Large intestine (tissue), 3 donors: ENCODE measurements around the gene SLFN5. TPM values are rescaled to one million over a fixed set of nuclear protein-coding genes. Genes with fewer than 3 reads are reported as not detected.
"Not testable (repeated sequence)": the region's sequence is repeated elsewhere in the genome, so short reads cannot be mapped to it uniquely, and the experiment has no call there.

Experiments
- DNase-seq, 2 donors: peaks; one replicate each; pipeline versions ENCODE4 v3.0.0 to v3.0.0-alpha.2; 2013
- H3K27ac ChIP-seq: one replicate; pipeline ENCODE4 v1.5.1; 2013; ENCODE audit warnings: low read length
- H3K27me3 ChIP-seq: 2 replicates; pipeline ENCODE4 v1.6.1; 2013; ENCODE audit warnings: low read length; ENCODE audit not compliant: control insufficient read depth, insufficient read depth
- H3K36me3 ChIP-seq: 2 replicates; pipeline ENCODE4 v1.6.1; 2013; ENCODE audit warnings: low read length; ENCODE audit not compliant: control insufficient read depth, insufficient read depth
- H3K4me1 ChIP-seq: one replicate; pipeline ENCODE4 v1.6.1; 2013; ENCODE audit warnings: low read length; ENCODE audit not compliant: control insufficient read depth, insufficient read depth
- H3K4me3 ChIP-seq: one replicate; pipeline ENCODE4 v1.5.1; 2013; ENCODE audit warnings: low read length
- H3K9me3 ChIP-seq: one replicate; pipeline ENCODE4 v1.6.1; 2013; ENCODE audit warnings: mild to moderate bottlenecking, low read depth, low read length, moderate library complexity; ENCODE audit not compliant: control insufficient read depth
- WGBS: methylation state at CpG from one replicate; pipeline ENCODE4 v1.1.5; 2013; ENCODE audit warnings: low lambda C conversion rate; ENCODE audit not compliant: insufficient coverage; 5-methylcytosine and 5-hydroxymethylcytosine counted together
- polyA plus RNA-seq: library from polyadenylated mRNA; unstranded; fragments of 120-200 nt; gene quantifications from one replicate; pipeline ENCODE4 v1.2.1, GENCODE V29; 2013

SLFN5 gene
- polyA plus RNA-seq, 1 donor, result 4.7 TPM

DNA sequence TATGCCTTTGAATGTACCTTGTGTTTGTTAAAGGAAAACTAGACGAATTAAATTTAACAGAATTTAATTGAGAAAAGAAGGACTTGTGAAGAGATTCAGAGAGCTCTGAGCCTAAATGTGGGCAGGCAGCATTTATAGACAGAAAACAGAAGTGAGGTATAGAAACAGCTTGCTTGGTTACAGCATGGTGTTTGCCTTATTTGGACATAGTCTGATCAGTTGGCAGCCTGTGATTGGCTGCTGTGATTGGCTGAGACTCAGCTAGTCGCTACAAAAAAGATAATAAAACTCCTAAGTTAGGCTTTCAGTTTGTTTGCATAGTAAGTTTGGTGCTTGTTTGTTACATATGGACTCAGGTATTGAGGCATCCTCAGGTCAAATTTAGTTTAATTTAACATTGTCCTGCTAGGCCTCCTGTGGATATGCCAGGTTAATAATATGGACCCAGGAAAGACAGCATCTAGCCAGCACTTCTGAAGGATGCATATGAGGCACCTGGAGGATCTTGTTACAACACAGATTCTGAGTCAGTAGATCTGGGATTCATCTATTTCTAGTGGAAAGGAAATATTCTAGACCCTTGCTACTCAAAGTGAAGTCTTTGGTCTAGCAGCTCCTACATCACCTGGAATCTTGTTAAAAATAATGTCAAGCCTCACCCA is 43.4 kb downstream of the SLFN5 start:
- Histone ChIP-seq H3K4me3 (no peak overlapping the region), H3K27me3 (peaks cover 5% of the 10 kb centered on the region), H3K36me3 (no peaks in the 10 kb centered on the region), H3K9me3 (no peaks in the 10 kb centered on the region), H3K4me1 (no peaks in the 10 kb centered on the region), H3K27ac (no peak overlapping the region)
- WGBS, result no CpG with 5 or more reads among the region's 2 CpGs
- no peak for DNase-seq

DNA sequence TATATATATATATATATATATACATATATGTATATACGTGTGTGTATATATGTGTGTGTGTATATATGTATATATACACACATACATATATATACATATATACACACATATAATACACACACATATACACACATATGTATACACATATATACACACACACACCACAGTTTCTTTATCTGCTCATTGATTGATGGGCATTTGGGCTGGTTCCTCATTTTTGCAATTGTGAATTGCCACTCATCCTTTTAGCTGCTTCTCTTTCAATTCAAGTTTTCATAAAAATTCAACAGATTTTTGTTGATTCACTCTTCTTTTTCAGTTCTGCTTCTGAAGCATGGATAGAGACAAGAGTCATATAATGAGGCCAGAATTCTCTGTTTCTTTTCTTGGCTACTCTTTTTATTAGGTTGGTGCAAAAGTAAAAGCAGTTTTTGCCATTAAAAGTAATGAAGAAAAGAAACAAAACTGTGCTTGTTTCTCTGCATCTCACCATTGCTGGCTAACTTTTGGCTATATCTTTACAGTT is 44.5 kb downstream of the SLFN5 start:
- WGBS, result no CpG with 5 or more reads among the region's 1 CpG
- Histone ChIP-seq H3K4me3 (no peak overlapping the region), H3K36me3 (no peaks in the 10 kb centered on the region), H3K9me3 (no peaks in the 10 kb centered on the region), H3K4me1 (no peaks in the 10 kb centered on the region), H3K27ac (no peak overlapping the region), H3K27me3 (peaks cover 5% of the 10 kb centered on the region)
- DNase-seq, result no peak

DNA sequence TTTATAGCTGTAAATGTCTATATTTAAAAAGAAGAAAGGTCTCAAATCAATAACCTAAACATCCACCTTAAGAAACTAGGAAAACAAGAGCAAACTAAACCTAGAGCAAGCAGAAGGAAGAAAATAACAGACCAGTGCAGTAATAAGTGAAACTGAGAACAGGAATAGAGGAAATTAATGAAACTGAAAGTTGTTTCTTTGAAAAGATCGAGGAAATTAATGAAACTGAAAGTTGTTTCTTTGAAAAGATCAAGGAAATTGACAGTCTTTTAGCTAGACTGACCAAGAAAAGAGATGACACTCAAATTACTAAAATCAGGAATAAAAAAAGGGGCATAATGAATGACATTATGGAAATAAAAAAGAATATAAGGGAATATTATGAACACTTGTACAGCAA is 46.4 kb downstream of the SLFN5 start:
- no peaks in the 10 kb centered on the region for H3K4me1 ChIP-seq
- DNase-seq, result no peak
- no peaks in the 10 kb centered on the region for H3K27me3 ChIP-seq
- H3K9me3 ChIP-seq, result no peaks in the 10 kb centered on the region
- H3K36me3 ChIP-seq, result no peaks in the 10 kb centered on the region
- no peak overlapping the region for H3K27ac ChIP-seq
- H3K4me3 ChIP-seq, result no peak overlapping the region
- WGBS, result 82% methylated on average over 1 of the region's 1 CpG

DNA sequence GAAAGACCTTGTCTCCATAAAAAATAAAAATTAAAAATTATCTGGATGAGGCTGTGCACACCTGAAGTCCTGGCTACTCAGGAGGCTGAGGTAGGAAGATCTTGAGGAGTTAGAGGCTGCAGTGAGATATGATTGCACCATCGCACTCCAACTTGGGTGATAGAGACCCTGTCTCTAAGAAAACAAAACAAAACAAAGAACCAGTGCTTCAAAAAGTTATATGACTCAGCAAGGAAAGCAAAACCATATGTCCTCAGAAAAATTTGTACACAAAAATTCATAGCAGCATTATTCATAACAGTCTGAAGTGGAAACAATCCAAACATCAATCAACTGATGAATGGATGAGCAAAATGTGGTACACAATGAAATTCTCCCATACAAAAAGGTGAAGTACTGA is 48.9 kb downstream of the SLFN5 start:
- no peaks in the 10 kb centered on the region for H3K36me3 ChIP-seq
- no peaks in the 10 kb centered on the region for H3K27me3 ChIP-seq
- H3K27ac ChIP-seq, result no peak overlapping the region
- H3K4me1 ChIP-seq, result no peaks in the 10 kb centered on the region
- no peaks in the 10 kb centered on the region for H3K9me3 ChIP-seq
- DNase-seq, result no peak
- no peak overlapping the region for H3K4me3 ChIP-seq
- WGBS, result no CpG with 5 or more reads among the region's 1 CpG

DNA sequence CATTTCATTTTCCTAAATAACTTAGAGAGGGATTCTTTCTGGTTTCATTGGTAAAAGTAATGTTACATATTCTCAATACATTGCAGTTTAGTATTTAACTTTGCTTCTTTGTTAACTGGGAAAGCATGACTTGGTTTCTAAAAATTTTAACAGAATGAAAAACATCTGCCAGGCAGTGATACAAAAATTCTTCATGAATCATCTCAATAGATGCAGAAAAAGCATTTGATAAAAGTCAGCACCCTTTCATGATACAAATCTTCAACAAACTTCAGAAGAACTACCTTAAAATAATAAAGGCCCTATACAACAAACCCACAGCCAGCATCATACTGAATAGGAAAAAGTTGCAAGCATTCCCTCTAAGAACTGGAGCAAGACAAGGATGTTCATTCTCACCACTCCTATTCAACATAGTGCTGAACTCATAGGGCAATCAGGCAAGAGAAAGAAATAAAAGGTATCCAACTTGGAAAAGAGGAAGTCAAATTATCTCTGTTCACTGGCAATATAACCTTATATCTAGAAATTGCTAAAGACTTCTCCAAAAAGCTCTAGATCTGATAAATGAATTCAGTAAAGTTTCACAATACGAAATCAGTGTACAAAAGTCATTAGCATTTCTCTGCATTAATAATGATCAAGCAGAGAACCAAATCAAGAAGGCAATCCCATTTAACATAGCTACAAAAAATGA is 50.4 kb downstream of the SLFN5 start:
- no peaks in the 10 kb centered on the region for H3K4me1 ChIP-seq

DNA sequence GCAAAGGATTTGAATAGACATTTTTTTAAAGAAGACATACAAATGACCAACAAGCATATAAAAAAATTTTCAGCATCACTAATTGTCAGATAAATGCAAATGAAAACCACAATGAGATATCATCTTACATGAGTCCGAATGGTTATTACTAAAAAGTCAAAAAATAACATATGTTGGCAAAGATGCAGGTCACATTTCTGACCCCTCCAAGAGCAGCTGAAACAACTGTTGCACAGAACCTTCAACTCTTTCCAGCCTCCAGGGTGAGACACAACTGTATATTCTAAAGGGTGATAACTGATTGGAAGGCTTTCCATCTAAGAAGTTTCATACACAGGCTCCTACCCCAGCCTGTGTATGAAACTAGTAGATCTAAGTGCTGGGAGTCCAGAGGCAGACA is 51.9 kb downstream of the SLFN5 start:
- no peak for DNase-seq
- Histone ChIP-seq H3K9me3 (no peaks in the 10 kb centered on the region), H3K4me1 (no peaks in the 10 kb centered on the region), H3K36me3 (no peaks in the 10 kb centered on the region), H3K27me3 (no peaks in the 10 kb centered on the region), H3K27ac (no peak overlapping the region), H3K4me3 (no peak overlapping the region)
- no CpG with 5 or more reads among the region's 1 CpG for WGBS

More for the DNA sequence above, 50.4 kb downstream of the SLFN5 start:
- no CpG with 5 or more reads among the region's 1 CpG for WGBS
- Histone ChIP-seq H3K27me3 (no peaks in the 10 kb centered on the region), H3K9me3 (no peaks in the 10 kb centered on the region), H3K4me3 (no peak overlapping the region), H3K27ac (no peak overlapping the region), H3K36me3 (no peaks in the 10 kb centered on the region)
- no peak for DNase-seq

DNA sequence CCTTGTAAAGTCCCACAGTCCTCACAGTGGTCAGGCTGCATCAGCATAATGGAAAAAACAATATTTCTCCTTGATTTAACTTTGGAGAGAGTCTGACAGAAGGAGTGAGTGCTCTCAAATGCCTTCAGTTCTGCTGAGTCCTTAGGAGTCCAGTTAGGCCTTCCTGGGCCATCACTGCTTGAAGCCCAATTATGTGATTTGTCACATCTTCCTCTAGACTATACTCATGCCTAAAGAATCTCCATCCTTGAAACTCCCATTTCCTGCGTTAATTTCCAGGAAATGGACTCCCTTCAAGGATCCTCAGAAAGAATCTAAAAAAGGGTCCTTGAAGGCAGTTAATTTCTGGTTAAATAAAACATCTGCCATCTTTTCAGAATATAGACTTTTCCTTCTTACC is 52.8 kb downstream of the SLFN5 start:
- Histone ChIP-seq H3K9me3 (no peaks in the 10 kb centered on the region), H3K36me3 (no peaks in the 10 kb centered on the region), H3K4me3 (no peak overlapping the region), H3K27ac (no peak overlapping the region), H3K27me3 (no peaks in the 10 kb centered on the region), H3K4me1 (no peaks in the 10 kb centered on the region)
- no CpG with 5 or more reads among the region's 1 CpG for WGBS
- no peak for DNase-seq

DNA sequence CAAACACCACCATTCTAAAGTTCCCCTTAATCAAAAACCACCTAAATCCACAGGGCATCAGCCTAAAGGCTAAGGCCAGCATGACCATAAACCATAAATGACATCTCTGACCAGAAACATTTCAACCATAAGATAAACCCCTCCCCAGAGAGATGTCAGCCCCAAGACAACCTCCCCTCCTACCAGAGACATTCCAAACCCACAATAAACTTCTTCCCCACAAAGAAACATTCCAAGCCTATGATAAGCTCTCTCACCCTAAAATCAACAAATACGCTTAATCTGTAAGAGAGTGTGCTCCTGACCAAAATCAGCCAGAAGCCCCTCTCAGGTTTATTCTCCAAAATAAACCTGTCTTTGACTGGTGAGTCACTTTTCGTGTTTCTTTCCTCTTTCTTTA is 54.8 kb downstream of the SLFN5 start:
- H3K9me3 ChIP-seq, result no peaks in the 10 kb centered on the region
- H3K4me1 ChIP-seq, result no peaks in the 10 kb centered on the region
- no peak overlapping the region for H3K4me3 ChIP-seq
- no peaks in the 10 kb centered on the region for H3K36me3 ChIP-seq
- H3K27me3 ChIP-seq, result no peaks in the 10 kb centered on the region
- no peak for DNase-seq
- WGBS, result no CpG with 5 or more reads among the region's 2 CpGs
- H3K27ac ChIP-seq, result no peak overlapping the region

DNA sequence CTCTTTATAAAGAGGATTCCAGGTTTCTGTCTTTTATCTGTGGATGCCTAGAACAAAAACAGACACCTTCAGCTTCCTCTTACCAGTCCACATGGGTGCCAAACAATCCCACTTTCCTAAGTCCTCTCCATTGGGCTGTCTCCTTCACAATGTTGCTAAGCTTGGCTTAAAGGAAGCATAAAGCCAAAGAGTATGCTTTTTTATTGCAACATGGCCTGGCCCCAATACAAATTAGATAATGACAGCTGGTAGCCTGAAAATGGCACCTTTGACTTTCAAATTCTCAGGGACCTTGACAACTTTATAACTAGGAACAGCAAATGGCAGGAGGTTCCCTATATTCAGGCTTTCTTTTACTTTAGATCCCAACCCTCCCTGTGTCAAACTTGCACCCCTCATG is 55.8 kb downstream of the SLFN5 start:
- no peak overlapping the region for H3K27ac ChIP-seq
- DNase-seq, result no peak
- H3K27me3 ChIP-seq, result no peaks in the 10 kb centered on the region
- H3K4me3 ChIP-seq, result no peak overlapping the region
- H3K4me1 ChIP-seq, result no peaks in the 10 kb centered on the region
- no peaks in the 10 kb centered on the region for H3K36me3 ChIP-seq
- no peaks in the 10 kb centered on the region for H3K9me3 ChIP-seq

DNA sequence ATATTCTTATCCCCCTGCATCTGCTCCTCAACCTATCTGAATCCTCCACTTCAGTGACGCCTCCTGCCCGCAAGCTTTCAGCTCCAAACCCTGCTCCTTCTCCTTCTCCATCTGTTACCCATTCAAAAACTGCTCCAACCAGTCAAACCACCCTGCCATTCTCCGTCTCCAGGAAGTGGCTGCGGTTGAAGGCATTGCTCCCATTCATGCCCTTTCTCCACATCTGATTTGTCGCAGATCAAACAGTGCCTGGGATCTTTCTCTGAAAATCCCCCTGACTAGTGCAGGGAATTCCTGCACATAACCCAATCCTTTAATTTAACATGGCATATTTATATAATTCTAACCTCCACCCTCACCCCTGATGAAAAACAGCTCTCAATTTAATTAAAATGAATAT is 56.3 kb downstream of the SLFN5 start:
- no peak overlapping the region for H3K27ac ChIP-seq
- H3K9me3 ChIP-seq, result no peaks in the 10 kb centered on the region
- H3K4me3 ChIP-seq, result no peak overlapping the region
- DNase-seq, result no peak
- 51% methylated on average over 2 of the region's 5 CpGs for WGBS
- H3K4me1 ChIP-seq, result no peaks in the 10 kb centered on the region
- no peaks in the 10 kb centered on the region for H3K27me3 ChIP-seq
- H3K36me3 ChIP-seq, result no peaks in the 10 kb centered on the region

DNA sequence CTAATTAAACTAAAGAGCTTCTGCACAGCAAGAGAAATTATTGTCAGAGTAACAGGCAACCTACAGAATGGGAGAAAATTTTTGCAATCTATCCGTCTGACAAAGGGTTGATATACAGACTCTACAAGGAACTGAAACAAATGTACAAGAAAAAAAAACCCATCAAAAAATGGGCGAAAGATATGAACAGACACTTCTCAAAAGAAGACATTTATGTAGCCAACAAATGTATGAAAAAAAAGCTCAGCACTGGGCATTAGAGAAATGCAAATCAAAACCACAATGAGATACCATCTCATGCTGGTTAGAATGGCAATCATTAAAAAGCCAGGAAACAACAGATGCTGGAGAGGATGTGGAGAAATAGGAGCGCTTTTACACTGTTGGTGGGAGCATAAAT is 66.5 kb downstream of the SLFN5 start:
- not testable (repeated sequence) for DNase-seq, H3K4me3 ChIP-seq, H3K4me1 ChIP-seq, H3K36me3 ChIP-seq, H3K9me3 ChIP-seq, H3K27ac ChIP-seq
- H3K27me3 ChIP-seq, result peaks cover 16% of the 10 kb centered on the region
- 14% methylated on average over 1 of the region's 3 CpGs for WGBS
